T-helper 2 cell (primary cell): ENCODE results near the gene MRAP2.
"Not testable (repeated sequence)": the region's sequence is repeated elsewhere in the genome, so short reads cannot be mapped to it uniquely, and the experiment has no call there.

Experiments used
- DNase-seq, 5 experiments: peaks; one replicate each; pipeline versions ENCODE4 v3.0.0 to v3.0.0-alpha.2; 2012 to 2022

The MRAP2 gene

DNA sequence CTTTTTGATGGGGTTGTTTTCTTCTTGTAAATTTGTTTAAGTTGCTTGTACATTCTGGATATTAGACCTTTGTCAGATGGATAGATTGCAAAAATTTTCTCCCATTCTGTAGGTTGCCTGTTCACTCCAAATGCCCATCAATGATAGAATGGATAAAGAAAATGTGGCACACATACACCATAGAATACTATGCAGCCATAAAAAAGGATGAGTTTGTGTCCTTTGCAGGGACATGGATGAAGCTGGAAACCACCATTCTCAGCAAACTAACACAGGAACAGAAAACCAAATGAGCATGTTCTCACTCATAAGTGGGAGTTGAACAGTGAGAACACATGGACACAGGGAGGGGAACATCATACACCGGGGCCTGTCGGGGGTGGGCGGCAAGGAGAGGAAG is 1.6 kb upstream of the MRAP2 start:
- DNase-seq = not testable (repeated sequence)

DNA sequence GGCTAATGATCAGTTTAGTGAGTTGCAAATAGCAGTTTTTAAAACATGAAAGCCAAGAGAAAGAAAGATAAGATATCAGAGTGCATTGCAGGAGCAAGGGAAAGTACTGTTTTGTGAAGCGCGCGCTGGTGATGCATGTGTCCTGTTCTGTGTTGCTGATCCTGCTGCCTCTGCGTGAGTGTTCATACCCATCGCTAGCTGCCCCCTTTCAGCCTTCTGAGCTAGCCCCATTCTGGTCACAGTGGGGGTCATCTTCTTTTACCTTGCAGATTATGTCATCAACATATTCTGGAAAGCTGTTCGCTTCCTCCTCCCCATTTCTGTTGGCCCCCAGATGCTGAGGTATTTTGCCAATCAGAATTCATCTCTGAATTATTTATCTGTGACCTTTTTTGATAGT is 1.9 kb downstream of the MRAP2 start:
- DNase-seq = no peak

DNA sequence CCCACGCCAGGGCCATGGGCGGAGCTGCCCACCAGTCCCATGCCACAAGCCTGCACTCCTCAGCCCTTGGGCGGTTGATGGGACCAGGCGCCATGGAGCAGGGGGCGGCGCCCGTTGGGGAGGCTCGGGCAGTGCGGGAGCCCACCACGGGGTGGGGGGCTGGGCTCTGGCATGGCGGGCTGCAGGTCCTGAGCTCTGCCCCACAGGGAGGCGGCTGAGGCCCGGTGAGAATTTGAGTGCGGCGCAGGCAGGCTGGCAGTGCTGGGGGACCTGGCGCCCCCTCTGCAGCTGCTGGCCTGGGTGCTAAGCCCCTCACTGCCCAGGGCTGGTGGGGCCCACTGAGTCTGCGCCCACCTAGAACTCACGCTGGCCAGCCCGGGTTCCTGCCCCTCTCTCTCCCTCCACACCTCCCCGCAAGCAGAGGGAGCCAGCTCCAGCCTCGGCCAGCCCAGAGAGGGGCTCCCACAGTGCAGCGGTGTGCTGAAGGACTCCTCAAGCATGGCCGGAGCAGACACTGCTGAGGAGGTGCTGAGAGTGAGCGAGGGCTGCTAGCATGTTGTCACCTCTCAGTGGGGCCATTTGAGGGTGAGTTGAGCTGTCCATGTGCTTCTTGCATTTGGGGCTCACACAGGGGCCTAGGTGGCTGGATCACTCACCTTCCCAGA is 4.0 kb downstream of the MRAP2 start:
- DNase-seq = no peak

DNA sequence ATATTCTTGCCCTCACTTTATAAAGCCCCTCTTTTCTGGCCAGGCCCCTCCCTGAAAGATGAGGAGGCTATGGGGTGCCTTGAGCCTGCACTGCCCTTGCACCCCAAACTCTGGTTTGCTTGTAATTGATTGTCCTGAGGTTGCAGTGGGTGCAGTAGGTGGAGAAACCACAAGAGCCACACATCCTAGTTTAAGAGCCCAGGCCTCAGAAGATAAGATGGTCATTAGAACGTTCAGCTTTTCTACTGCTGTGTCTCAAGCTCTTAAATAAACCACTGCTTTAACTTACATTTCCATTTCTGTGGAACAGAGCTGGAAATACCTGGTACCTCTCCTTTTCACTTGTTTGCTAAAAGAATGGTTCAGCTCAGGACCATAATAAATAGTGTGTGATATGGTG is 9.0 kb downstream of the MRAP2 start:
- no peak for DNase-seq

DNA sequence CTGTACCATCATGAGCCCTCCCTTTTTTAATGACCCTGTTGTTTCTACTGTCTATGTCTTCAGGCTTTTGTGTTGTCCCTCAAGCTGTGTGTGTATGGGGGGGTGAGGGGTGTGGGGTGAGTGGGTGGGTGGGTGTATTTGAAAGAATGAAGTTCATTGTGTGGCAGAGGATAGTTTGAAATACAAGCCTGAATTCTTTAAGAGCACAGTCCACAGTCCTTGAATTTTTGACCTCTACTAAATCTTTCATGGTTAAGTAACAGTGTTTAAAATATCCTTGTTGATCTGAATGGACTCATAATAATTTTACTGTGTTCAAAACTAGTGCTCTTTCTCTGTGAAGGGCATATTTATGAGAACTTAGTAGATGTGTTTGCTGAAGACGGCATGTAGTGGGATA is 10.0 kb downstream of the MRAP2 start:
- DNase-seq = no peak

DNA sequence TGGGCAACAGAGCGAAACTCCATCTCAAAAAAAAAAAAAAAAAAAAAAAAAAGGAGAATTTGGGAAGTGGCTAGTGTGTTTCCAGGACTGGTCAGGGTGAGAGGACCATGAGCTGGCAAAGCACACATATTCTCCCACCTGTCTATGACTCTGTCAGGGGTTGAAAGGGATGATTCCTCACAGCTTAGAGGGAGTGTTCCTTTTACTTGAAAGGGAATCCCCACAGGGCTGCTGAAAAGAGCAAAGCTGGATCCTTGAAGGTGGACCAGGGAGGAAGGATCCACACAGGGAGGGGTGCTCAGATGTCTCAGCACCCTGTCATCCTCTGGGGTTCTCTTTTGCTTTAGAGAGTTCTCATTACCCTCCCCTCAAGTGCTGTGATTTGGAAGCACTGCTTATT is 13.2 kb downstream of the MRAP2 start:
- DNase-seq = no peak

DNA sequence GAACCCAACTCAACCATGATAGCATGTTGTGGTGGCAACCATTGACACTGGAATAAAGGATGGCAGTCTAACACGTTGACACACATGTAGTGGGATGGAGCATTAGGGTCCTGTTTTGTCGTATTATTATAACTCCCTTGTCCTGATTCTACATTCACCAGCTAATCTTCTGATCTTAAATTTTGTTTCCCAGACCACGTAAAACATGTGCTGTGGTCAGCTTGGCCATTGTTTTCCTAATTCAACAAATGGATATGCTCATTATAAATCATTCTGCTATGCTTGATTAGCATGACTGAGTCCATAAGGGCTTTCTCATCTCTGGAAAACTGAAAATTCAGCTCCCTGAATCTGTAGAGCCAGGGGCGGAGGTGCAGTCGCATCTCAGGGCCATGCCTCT is 15.0 kb downstream of the MRAP2 start:
- no peak for DNase-seq

DNA sequence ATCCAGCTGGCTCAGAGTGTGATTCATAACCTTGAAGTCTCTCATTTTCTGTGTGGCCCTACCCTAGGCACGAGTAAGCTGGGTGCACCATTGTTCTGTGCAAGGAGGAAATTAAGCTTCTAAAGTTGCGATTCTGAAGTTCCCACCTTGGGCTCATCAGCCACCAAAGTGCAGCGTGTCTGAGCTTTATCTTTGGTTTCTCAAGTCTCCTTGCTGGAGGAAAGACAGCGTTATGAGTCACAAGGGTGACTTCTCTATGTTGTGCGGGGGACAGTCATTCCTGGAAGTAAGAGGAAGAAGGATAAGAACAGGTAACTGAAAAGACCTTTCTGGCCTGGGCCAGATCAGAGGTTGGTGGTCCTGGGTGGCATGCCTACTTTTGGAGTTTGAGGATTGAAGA is 16.8 kb downstream of the MRAP2 start:
- DNase-seq = no peak

DNA sequence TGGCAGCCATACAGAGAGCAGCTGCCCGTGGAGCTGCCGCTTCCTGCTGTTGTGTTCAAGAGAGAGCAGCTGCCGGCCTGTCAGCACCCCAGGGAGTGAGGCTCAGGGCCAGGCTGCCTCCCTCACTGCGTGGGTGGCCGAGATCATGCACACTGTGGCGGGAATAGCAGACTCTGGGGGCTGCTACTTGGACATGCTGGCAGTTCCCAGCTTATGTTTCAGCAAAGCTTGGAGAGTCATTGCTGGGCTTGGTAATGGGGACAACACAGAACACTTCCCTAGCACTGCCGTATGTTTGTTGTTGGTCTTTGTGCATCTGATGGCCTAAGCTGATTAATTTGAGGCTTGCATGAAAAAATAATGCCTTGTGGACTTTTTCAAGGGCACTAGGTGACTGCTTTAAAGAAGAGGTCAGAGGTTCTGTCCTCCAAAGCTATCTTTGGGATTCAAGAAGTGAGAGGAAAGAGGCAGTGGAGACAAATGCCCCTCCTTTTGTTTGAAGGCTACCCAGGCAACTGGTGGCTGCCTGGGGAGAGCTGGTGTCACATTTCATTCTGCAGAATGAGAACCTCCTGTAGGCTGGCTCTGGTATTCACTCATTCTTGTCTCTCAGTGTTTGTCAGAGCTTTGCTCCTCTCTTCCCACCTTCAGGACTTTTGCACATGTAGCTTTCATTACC is 18.8 kb downstream of the MRAP2 start:
- DNase-seq = no peak

DNA sequence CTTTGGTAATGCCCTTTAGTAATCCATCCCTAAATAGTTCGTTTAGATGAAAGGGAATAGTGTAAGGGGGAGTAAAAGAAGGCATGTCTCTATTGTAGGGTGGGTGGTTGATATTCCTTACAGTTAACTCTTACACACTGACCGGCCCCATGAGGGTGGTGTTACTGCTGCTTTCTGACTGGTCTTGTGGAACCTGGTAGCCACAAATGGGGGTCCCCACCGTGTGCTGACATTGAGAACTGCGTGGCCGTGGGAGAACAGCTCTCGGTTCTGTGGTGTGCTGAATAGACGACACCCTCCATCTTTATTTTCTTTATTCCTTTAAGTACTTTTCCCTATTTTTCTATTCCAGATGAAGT is 19.3 kb downstream of the MRAP2 start:
- DNase-seq = no peak

DNA sequence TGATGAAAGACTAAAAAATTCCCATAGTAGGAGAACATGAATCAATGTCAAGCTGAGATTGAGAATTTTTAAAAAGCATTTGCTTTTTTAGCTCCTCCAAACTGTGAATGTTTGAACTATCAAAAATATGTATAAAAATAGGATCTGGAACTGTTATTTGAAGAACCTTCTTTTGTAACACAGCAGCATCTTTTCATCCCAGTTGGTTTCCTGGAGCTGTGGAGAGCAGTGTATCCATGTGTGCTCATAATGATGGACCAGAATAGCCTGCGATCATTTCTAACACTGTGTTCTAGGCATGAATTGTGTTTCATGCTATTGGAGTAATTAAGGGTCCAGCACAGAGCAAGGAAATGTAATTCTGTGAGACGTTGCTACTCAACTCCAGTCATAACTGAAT is 22.1 kb downstream of the MRAP2 start:
- no peak for DNase-seq

DNA sequence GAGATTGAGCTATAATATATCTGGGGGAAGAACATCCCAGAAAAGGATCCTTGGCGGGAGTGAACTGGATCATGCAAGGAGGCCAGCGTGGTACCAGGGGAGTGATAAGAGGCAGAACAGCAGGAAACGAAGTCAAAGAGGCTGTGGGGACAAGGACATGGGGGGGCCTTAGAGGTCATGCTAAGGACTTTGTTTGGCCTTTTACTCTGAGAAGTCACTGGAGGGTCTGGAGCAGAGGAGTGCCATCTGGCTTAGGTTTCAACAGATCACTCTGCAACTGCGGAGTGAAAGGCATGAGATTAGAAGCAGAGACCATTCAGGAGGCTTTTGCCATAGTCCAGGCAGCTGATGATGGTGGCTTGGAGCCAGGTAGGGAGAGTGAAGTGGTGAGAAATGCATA is 24.3 kb downstream of the MRAP2 start:
- no peak for DNase-seq

DNA sequence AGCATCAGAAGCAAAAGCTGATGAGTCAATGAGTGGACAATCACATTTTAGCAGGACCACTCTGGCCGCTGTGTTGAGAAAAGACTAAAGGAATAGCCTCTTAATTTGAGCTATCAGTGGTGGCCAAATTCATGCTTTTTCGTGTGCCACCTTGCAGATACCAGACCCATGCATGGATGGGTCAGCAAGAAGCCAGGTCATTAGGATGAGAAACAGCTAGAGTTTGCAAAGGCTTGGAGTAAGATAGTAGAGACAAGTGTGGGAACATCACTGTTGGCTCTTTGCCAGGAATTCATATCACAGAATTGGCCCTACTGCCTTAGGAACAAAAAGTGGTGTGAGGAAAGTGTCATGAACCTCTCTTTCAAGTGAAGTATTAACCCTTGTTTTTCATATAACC is 25.5 kb downstream of the MRAP2 start:
- DNase-seq = no peak

DNA sequence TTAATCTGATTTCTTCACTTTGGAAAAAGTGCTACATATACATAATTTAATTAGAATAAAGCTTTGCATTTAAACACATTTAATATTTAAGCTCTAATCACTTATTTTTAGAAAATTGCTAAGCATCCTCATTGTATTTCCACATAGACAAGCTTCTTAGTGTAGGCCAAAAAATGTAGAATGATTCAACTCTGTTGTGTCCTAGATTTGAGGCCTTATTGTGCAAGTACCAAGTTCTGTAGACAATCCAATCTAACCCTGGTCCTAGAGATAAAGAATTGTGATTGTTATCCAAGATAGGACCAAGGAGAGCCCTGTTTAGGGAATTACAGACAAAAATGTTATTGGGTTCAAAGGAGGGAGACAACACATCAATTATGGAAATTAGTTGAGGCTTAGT is 27.6 kb downstream of the MRAP2 start:
- no peak for DNase-seq

DNA sequence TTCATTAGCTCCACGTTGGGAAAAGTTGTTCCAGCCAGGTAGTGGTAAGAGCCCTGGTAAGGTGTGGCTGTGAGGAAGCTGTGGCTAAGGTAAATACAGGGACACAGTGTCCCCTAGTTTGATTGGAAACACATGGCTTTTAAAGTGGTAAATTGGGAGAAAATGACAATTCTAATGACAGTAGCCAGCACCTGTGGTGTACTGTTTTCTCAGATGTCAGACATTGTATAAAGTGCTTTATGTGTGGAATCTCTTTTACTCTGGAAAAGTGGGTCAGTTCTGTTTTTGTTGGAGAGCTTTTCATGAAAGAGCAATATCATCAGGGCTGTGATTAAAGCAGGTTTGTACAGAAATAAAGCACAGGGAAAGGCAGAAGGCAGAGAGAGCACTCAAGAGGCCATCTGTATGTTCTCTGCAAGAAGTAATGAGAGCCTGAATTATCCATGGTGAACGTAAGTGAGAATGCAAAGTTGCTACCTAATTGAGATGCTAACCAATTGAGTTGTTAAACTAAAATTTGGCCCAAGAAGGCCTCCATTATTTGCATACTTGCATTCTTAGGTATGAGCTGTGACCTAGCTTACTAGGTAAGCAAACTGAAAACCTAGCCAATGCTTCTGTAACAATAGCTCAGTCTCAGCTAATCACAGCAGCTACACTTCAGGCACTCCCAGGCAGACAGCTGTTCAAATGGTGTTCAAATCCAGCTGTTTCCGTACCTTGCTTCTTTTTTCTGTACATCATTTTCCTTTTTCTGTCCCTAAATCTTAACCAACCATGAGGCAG is 28.2 kb downstream of the MRAP2 start:
- DNase-seq = no peak

DNA sequence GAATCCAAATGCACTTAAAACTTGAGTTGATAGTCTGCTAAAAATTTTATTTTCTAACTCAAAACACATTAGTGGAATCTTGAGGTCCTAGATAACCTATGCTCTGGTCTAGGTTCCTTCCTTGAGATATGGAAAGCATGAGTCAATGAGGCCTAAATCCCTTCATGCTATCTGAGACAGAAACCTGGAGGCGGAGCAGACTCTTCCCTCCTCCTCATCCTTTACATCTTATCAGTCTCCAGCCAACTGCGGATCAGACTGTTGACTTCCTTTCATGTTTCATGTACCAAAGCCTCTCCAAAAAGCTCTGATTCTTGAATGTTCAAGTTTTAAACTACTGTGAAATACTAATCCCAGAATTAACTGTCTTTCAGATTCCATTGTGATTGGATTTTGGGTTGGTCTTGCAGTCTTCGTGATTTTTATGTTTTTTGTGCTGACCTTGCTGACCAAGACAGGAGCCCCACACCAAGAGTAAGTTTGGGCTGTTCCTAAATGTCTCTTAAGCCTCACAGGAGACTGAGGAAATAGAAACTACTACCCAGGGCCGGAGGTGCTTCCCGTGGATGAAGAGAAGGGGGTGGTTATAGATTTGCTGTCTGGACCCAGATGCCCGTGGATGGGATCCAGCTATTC is 29.1 kb downstream of the MRAP2 start:
- no peak for DNase-seq

DNA sequence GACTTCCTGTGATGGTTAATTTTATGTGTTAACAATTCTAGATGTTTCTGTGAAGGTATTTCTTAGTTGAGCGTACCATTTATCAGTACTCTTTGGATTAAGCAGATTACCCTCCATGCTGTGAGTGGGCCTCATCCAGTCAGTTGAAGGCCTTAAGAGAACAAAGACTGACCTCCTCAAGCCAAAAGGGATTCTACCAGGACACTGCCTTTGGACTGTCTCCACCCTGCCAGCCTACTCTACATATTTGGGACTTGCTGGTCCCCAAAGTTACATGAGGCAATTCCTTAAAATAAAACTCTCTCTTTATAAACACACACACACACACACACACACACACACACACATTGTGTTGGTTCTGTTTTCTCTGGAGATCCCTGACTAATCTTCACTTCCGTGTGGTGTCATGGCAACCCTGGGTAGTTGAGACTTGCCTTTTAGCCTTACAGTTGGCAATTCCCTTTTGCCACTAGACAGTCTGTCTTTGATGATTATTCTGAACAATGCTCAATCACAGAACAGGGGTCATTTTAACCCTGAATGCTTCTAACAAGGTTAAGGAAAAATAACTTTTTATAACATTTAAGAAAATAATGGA is 32.2 kb downstream of the MRAP2 start:
- no peak for DNase-seq

DNA sequence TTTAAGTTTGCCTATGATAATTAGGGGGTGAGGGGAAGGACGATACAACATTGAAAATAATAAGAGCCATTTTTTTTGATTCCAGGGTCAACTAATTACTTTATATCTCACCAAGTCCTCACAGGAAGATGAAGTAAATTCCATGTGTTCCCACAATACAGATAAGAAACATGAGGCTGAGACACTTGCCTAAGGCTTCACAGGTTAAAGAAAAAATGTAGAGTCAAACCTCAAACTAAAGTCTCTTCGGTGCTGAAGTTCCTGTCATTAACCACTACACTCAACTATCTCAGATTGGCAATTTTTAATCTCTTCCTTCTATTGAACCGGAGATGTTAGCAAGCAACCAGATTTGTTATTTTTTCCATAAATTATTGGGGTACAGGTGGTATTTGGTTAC is 33.0 kb downstream of the MRAP2 start:
- no peak for DNase-seq

DNA sequence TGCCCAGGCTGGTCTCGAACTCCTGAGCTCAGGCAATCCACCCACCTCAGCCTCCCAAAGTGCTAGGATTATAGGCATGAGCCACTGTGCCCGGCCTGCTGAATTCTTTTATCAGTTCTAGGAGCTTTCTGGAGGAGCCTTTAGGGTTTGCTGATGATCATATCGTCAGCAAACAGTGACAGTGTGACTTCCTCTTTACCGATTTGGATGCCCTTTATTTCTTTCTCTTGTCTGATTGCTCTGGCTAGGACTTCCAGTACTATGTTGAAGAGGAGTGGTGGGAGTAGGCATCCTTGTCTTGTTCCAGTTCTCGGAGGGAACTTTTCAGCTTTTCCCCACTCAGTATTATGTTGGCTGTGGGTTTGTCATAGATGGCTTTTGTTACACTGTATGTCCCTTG is 35.3 kb downstream of the MRAP2 start:
- DNase-seq = not testable (repeated sequence)

DNA sequence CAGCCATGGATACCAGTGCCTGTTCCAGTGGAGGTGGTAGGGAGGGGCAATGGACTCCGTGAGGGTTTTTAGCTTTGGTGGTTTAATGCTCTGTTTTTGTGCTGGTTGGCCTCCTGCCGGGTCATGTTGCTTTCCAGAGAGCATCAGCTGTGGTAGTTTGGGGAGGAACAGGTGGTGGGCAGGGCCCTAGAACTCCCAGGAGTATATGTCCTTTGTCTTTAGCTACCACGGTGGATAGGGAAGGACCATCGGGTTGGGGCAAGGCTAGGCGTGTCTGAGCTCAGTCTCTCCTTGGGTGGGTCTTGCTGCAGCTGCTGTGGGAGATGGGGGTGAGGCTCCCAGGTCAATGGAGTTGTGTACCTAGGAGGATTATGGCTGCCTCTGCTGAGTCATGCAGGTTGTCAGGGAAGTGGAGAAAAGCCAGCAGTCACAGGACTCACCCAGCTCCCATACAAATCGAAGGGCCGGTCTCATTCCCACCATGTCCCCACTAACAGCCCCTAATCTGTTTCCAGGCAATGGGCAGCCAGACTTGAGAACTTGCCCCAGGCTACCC is 38.9 kb downstream of the MRAP2 start:
- DNase-seq = no peak

DNA sequence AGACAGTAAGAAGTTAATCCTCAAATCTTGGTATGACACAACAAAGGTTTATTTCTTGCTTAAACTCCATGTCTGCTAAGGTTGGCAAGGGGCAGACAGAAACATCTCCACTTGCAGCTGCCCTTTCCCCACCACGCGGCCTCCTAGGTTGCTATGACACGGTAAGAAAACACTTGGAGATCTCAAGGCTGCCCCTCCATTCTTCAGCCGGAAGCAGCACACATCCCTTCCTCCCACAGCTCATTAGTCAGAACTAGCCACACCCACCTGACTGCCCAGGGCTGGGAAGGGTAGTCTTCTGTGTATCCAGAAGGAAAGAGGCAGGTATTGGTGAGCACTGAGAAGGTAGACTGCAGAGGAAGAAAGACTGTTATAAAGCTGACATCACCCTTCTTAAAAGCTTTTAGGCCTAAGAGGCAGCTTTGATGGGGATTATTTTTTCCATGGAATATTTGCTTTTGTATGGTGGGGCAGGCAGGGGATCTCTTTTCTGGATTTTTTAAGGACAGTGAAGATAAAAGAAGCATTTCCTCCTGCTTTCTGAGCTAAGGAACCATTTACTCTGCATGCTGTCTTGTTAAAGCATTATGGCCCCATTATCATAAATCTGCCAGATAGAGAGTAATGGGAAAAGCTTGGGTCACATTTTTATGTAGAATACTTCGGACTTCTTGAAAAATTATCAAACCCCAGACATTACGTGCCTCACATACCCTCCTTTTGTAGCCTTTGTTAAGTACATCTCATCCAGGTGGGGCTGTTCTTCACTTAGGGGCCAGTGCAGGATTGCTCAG is 41.6 kb downstream of the MRAP2 start:
- DNase-seq = no peak

DNA sequence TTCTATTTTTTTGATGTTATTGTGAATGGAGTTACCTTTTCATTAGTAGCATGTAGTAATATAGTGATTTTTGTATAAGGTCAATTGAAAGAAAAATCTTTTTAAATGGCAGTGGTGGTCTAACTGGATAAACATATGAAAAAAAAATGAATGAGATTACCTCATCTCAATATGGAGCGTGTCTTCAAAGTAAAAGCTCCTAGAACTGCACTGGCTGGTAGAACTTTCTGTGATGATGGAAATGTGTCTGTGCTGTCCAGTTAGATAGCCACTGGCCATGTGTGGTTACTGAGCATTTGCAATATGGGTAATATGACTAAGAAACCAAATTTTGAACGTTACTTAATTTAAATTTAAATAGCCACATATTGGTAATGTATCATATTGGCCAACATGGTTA is 44.1 kb downstream of the MRAP2 start:
- DNase-seq = no peak
